Breast epithelium (tissue), 3 donors: ENCODE results near the gene MESD.

ENCODE experiments used
- POLR2AphosphoS5 ChIP-seq, 3 donors: sonication (generic); formaldehyde crosslinking; IDR thresholded peaks; one replicate each; pipeline ENCODE4 v1.6.1; 2017; ENCODE audit warnings: antibody characterized with exemption in 3 of 3
- TF ChIP-seq, protein P1 (sequence below), 3 donors: fragments of 450-650 bp; IDR thresholded peaks; one replicate each; pipeline ENCODE4 v1.5.1; 2016 to 2017; ENCODE audit warnings: antibody characterized with exemption in 3 of 3, mild to moderate bottlenecking in 3 of 3, moderate library complexity in 3 of 3

DNA sequence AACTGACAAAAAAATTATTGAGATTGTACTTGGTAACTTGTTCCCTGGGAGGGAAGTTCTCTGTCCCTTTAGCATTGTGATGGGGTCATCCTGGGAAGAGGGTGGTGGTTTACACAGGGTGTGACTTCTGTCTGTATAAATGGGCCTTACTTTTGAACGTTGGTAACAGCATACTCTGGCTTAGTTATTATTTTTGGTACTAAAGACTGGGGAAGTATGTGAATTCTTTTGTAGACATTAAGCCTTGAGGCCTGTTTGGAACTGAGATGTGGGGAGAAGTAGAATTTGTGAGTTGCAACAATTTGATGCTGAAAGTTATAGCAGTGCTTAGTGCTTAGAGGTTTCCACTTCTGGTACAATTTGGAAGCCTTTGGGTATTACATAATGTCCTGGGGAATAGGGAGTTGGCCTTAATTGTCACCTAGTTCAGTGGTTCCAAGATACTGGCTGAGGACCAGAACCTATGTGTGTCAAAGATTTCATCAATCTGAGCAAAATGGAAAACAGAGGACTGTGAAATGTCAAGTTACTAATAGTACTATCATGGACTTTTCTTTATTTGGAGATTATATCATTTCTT lies 27.0 kb upstream of the MESD start:
- no peak for TF ChIP-seq POLR2AphosphoS5 (IDR thresholded peaks at IDR 0.05)
- TF ChIP-seq, protein P1, sequence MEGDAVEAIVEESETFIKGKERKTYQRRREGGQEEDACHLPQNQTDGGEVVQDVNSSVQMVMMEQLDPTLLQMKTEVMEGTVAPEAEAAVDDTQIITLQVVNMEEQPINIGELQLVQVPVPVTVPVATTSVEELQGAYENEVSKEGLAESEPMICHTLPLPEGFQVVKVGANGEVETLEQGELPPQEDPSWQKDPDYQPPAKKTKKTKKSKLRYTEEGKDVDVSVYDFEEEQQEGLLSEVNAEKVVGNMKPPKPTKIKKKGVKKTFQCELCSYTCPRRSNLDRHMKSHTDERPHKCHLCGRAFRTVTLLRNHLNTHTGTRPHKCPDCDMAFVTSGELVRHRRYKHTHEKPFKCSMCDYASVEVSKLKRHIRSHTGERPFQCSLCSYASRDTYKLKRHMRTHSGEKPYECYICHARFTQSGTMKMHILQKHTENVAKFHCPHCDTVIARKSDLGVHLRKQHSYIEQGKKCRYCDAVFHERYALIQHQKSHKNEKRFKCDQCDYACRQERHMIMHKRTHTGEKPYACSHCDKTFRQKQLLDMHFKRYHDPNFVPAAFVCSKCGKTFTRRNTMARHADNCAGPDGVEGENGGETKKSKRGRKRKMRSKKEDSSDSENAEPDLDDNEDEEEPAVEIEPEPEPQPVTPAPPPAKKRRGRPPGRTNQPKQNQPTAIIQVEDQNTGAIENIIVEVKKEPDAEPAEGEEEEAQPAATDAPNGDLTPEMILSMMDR (IDR thresholded peaks at IDR 0.05): no peak
